Immature natural killer cell (primary cell): Measurements from ENCODE around the gene XRCC2. TPM values are rescaled to one million over a fixed set of nuclear protein-coding genes. Genes with fewer than 3 reads are reported as not detected.

Experiments
- DNase-seq, 3 donors: peaks; one replicate each; pipeline ENCODE4 v3.0.0; 2022; ENCODE audit warnings: mixed read lengths in 1 of 3
- H3K27ac Mint-ChIP-seq, 6 donors: one replicate each; pipeline ENCODE4 v1.8.0; 2020; ENCODE audit warnings: mixed read lengths in 6 of 6, mild to moderate bottlenecking in 5 of 6, inconsistent platforms in 4 of 6, moderate library complexity in 3 of 6
- H3K27me3 Mint-ChIP-seq, 3 donors: one replicate each; pipeline ENCODE4 v1.8.0; 2020 to 2021; ENCODE audit warnings: low read depth in 3 of 3, mild to moderate bottlenecking in 3 of 3, mixed read lengths in 3 of 3, moderate library complexity in 3 of 3, inconsistent platforms in 1 of 3
- H3K36me3 Mint-ChIP-seq, 3 donors: one replicate each; pipeline ENCODE4 v1.8.0; 2020; ENCODE audit warnings: mixed read lengths in 3 of 3, inconsistent platforms in 2 of 3, mild to moderate bottlenecking in 2 of 3
- H3K4me1 Mint-ChIP-seq, 2 donors: one replicate each; pipeline ENCODE4 v1.8.0; 2020; ENCODE audit warnings: inconsistent platforms in 2 of 2, mild to moderate bottlenecking in 2 of 2, mixed read lengths in 2 of 2, moderate library complexity in 1 of 2
- H3K4me3 Mint-ChIP-seq, 5 donors: one replicate each; pipeline ENCODE4 v1.8.0; 2020; ENCODE audit warnings: mild to moderate bottlenecking in 5 of 5, mixed read lengths in 5 of 5, inconsistent platforms in 3 of 5, moderate library complexity in 3 of 5
- H3K9me3 Mint-ChIP-seq, 6 donors: one replicate each; pipeline ENCODE4 v1.8.0; 2020; ENCODE audit warnings: mild to moderate bottlenecking in 6 of 6, mixed read lengths in 6 of 6, inconsistent platforms in 4 of 6, moderate library complexity in 3 of 6
- polyA plus RNA-seq, 3 donors: library from polyadenylated mRNA; unstranded; fragments of 300-500 nt; fragmentation: Illumina TruSeq; gene quantifications; one replicate each; pipeline ENCODE4 v1.2.3, GENCODE V29; 2021

Gene XRCC2
- polyA plus RNA-seq, 3 donors from 2014 or later = 0.52 to 0.84 TPM; not detected in 1

- H3K27me3 Mint-ChIP-seq = peaks cover 0 to 3% (median 2%) of the 10 kb centered on the region in 3 donors
- no peaks in the 10 kb centered on the region for H3K36me3 Mint-ChIP-seq
- no peaks in the 10 kb centered on the region for H3K9me3 Mint-ChIP-seq
- H3K4me3 Mint-ChIP-seq = no peak overlapping the region
- H3K4me1 Mint-ChIP-seq = no peaks in the 10 kb centered on the region
- no peak for DNase-seq
- no peak overlapping the region for H3K27ac Mint-ChIP-seq
These were observed 57.5 kb downstream of the XRCC2 start for GRCh38 chr7:152618427-152618826.

GRCh38 chr7:152617056-152617455, 58.9 kb downstream of the XRCC2 start:
- Mint-ChIP-seq H3K27ac (no peak overlapping the region), H3K4me3 (no peak overlapping the region), H3K36me3 (no peaks in the 10 kb centered on the region), H3K27me3 (peaks cover 0 to 3% (median 2%) of the 10 kb centered on the region in 3 donors), H3K9me3 (no peaks in the 10 kb centered on the region), H3K4me1 (no peaks in the 10 kb centered on the region)
- DNase-seq = no peak

- no peak overlapping the region for H3K27ac Mint-ChIP-seq
- no peak overlapping the region for H3K4me3 Mint-ChIP-seq
- no peak for DNase-seq
These were observed 60.8 kb downstream of the XRCC2 start for GRCh38 chr7:152615031-152615741.

GRCh38 chr7:152608656-152609055, 67.3 kb downstream of the XRCC2 start:
- Mint-ChIP-seq H3K4me3 (no peak overlapping the region), H3K27me3 (no peaks in the 10 kb centered on the region), H3K27ac (no peak overlapping the region), H3K4me1 (no peaks in the 10 kb centered on the region), H3K9me3 (no peaks in the 10 kb centered on the region), H3K36me3 (no peaks in the 10 kb centered on the region)
- no peak for DNase-seq

More at GRCh38 chr7:152615031-152615741, 60.8 kb downstream of the XRCC2 start:
- Mint-ChIP-seq H3K4me1 (no peaks in the 10 kb centered on the region), H3K27me3 (peaks cover 0 to 3% (median 0%) of the 10 kb centered on the region in 3 donors), H3K9me3 (no peaks in the 10 kb centered on the region), H3K36me3 (no peaks in the 10 kb centered on the region)

- Mint-ChIP-seq H3K36me3 (no peaks in the 10 kb centered on the region), H3K27ac (no peak overlapping the region), H3K4me1 (no peaks in the 10 kb centered on the region), H3K27me3 (no peaks in the 10 kb centered on the region), H3K9me3 (no peaks in the 10 kb centered on the region), H3K4me3 (no peak overlapping the region)
- DNase-seq = no peak
These were observed 67.7 kb downstream of the XRCC2 start for GRCh38 chr7:152608208-152608607.

- Mint-ChIP-seq H3K4me3 (no peak overlapping the region), H3K27ac (no peak overlapping the region), H3K4me1 (no peaks in the 10 kb centered on the region), H3K36me3 (no peaks in the 10 kb centered on the region), H3K27me3 (no peaks in the 10 kb centered on the region), H3K9me3 (no peaks in the 10 kb centered on the region)
- no peak for DNase-seq
These were observed 68.9 kb downstream of the XRCC2 start for GRCh38 chr7:152607007-152607406.

GRCh38 chr7:152602962-152603361, 73.0 kb downstream of the XRCC2 start:
- Mint-ChIP-seq H3K4me3 (no peak overlapping the region), H3K27me3 (no peaks in the 10 kb centered on the region), H3K9me3 (no peaks in the 10 kb centered on the region), H3K4me1 (no peaks in the 10 kb centered on the region), H3K27ac (no peak overlapping the region), H3K36me3 (no peaks in the 10 kb centered on the region)
- no peak for DNase-seq

GRCh38 chr7:152601305-152601798, 74.6 kb downstream of the XRCC2 start:
- no peak for DNase-seq
- Mint-ChIP-seq H3K27ac (peak overlapping the region in 1 of 6 donors; percentile 57), H3K4me3 (no peak overlapping the region), H3K4me1 (no peaks in the 10 kb centered on the region), H3K36me3 (no peaks in the 10 kb centered on the region), H3K27me3 (no peaks in the 10 kb centered on the region), H3K9me3 (no peaks in the 10 kb centered on the region)

- H3K4me3 Mint-ChIP-seq = no peak overlapping the region
- no peak overlapping the region for H3K27ac Mint-ChIP-seq
- no peaks in the 10 kb centered on the region for H3K4me1 Mint-ChIP-seq
- H3K36me3 Mint-ChIP-seq = no peaks in the 10 kb centered on the region
- H3K27me3 Mint-ChIP-seq = peaks cover 0 to 2% (median 0%) of the 10 kb centered on the region in 3 donors
- H3K9me3 Mint-ChIP-seq = no peaks in the 10 kb centered on the region
- DNase-seq = no peak
These were observed 75.7 kb downstream of the XRCC2 start for GRCh38 chr7:152600266-152600665.

- Mint-ChIP-seq H3K9me3 (no peaks in the 10 kb centered on the region), H3K4me1 (no peaks in the 10 kb centered on the region), H3K4me3 (no peak overlapping the region), H3K27ac (peak overlapping the region in 1 of 6 donors; percentile 42), H3K36me3 (no peaks in the 10 kb centered on the region), H3K27me3 (peaks cover 0 to 2% (median 2%) of the 10 kb centered on the region in 3 donors)
- DNase-seq = no peak
These were observed 78.4 kb downstream of the XRCC2 start for GRCh38 chr7:152597507-152597906.

GRCh38 chr7:152596824-152597223, 79.1 kb downstream of the XRCC2 start:
- Mint-ChIP-seq H3K27me3 (peaks cover 0 to 2% (median 2%) of the 10 kb centered on the region in 3 donors), H3K9me3 (no peaks in the 10 kb centered on the region), H3K27ac (no peak overlapping the region), H3K36me3 (no peaks in the 10 kb centered on the region), H3K4me3 (no peak overlapping the region), H3K4me1 (no peaks in the 10 kb centered on the region)
- DNase-seq = no peak

Other genes starting within 250 kb of the XRCC2 start
- gene KMT2C, start 240.1 kb downstream of the XRCC2 start, polyA plus RNA-seq = 10 to 100 TPM in 1 of 3 donors, 1 to 10 TPM in 2; 5.3 to 24.6 (median 5.6) TPM
- 1 to 10 TPM; 5.3 to 8.1 (median 7.5) TPM for gene ACTR3B, start 83.6 kb upstream of the XRCC2 start, polyA plus RNA-seq